ENCODE results near the gene CRTC1.

CRTC1 gene

GRCh38 chr19:18772620-18773587 lies 89.4 kb downstream of the CRTC1 start:
- no peak for DNase-seq

- no peak for DNase-seq
Observed at GRCh38 chr19:18773682-18774081, 90.2 kb downstream of the CRTC1 start.

- DNase-seq = no peak
Observed at GRCh38 chr19:18774107-18774506, 90.6 kb downstream of the CRTC1 start.

- DNase-seq = no peak
Observed at GRCh38 chr19:18774782-18775444, 91.4 kb downstream of the CRTC1 start.

GRCh38 chr19:18775586-18776287 lies 92.3 kb downstream of the CRTC1 start:
- DNase-seq = no peak

- DNase-seq = no peak
Observed at GRCh38 chr19:18776288-18776594, 92.8 kb downstream of the CRTC1 start.

- DNase-seq = no peak
Observed at GRCh38 chr19:18776736-18777135, 93.3 kb downstream of the CRTC1 start.

- no peak for DNase-seq
Observed at GRCh38 chr19:18777301-18778075, 94.0 kb downstream of the CRTC1 start.

GRCh38 chr19:18778076-18778389 lies 94.6 kb downstream of the CRTC1 start:
- DNase-seq = no peak

GRCh38 chr19:18778826-18779495 lies 95.5 kb downstream of the CRTC1 start:
- no peak for DNase-seq

GRCh38 chr19:18780081-18780480 lies 96.6 kb downstream of the CRTC1 start:
- DNase-seq = no peak

GRCh38 chr19:18780631-18781030 lies 97.2 kb downstream of the CRTC1 start:
- no peak for DNase-seq

GRCh38 chr19:18781047-18781600 lies 97.6 kb downstream of the CRTC1 start:
- DNase-seq = no peak

GRCh38 chr19:18781885-18782527 lies 98.5 kb downstream of the CRTC1 start:
- DNase-seq = no peak

- no peak for DNase-seq
Observed at GRCh38 chr19:18782559-18783225, 99.2 kb downstream of the CRTC1 start.

GRCh38 chr19:18783958-18784785 lies 100.7 kb downstream of the CRTC1 start:
- no peak for DNase-seq

- DNase-seq = no peak
Observed at GRCh38 chr19:18784786-18785120, 101.3 kb downstream of the CRTC1 start.

GRCh38 chr19:18785179-18786124 lies 102.0 kb downstream of the CRTC1 start:
- DNase-seq = peak; percentile 66
